Epithelial cell of esophagus (primary cell): ENCODE data around the gene SPIB.

ENCODE experiments used
- DNase-seq: peaks from one replicate; pipeline ENCODE4 v3.0.0; 2010; ENCODE audit warnings: low read depth
- H3K4me3 ChIP-seq: 2 replicates; pipeline ENCODE4 v1.5.1; 2011; ENCODE audit warnings: mild to moderate bottlenecking, low read length, control low read depth
- TF ChIP-seq, protein P1 (sequence below): IDR thresholded peaks from 2 replicates; pipeline ENCODE4 v1.5.1; 2011; ENCODE audit warnings: low read depth, mild to moderate bottlenecking, low read length, control low read depth, inconsistent platforms; ENCODE audit not compliant: insufficient read depth; ENCODE audit errors: missing control alignments

Gene SPIB

DNA sequence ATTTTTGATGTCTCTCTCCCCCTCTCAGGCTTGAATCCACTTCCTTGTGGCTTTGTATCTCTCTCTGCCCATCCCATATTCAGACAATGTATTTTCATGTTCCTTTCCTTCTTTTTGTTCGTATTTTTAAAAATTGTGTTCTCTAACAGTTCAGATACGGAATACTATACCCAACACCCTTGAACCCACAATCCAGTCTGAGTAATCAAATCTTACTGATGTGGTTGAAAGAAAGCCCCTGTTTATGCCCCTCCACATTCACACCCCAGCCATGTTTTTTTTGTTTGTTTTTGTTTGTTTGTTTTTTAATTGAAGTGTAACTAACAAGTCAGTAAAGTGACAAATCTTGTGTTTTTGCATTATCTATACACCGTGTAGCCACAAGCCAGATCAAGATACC is 1.4 kb downstream of the SPIB start:
- no peak overlapping the region for H3K4me3 ChIP-seq
- no peak for DNase-seq
- TF ChIP-seq, protein P1, sequence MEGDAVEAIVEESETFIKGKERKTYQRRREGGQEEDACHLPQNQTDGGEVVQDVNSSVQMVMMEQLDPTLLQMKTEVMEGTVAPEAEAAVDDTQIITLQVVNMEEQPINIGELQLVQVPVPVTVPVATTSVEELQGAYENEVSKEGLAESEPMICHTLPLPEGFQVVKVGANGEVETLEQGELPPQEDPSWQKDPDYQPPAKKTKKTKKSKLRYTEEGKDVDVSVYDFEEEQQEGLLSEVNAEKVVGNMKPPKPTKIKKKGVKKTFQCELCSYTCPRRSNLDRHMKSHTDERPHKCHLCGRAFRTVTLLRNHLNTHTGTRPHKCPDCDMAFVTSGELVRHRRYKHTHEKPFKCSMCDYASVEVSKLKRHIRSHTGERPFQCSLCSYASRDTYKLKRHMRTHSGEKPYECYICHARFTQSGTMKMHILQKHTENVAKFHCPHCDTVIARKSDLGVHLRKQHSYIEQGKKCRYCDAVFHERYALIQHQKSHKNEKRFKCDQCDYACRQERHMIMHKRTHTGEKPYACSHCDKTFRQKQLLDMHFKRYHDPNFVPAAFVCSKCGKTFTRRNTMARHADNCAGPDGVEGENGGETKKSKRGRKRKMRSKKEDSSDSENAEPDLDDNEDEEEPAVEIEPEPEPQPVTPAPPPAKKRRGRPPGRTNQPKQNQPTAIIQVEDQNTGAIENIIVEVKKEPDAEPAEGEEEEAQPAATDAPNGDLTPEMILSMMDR, result no peak

DNA sequence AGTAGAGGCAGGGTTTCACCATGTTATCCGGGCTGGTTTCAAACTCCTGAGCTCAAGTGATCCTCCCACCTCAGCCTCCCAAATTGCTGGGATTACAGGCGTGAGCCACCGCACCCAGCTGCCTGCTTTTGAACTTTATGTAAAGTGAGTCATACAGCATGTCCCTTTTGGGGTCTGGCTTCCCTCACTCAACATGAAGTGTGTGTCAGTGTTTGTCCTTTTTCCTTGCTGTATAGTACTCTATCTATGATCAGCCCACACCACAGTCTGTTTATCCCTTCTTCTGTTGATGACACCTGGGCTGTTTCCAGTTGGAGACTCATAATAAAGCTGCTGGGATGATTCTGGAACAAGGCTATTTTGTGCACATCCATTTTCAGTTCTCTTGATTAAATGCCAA is 2.1 kb downstream of the SPIB start:
- no peak for DNase-seq
- TF ChIP-seq, protein P1, result no peak
- H3K4me3 ChIP-seq, result no peak overlapping the region

DNA sequence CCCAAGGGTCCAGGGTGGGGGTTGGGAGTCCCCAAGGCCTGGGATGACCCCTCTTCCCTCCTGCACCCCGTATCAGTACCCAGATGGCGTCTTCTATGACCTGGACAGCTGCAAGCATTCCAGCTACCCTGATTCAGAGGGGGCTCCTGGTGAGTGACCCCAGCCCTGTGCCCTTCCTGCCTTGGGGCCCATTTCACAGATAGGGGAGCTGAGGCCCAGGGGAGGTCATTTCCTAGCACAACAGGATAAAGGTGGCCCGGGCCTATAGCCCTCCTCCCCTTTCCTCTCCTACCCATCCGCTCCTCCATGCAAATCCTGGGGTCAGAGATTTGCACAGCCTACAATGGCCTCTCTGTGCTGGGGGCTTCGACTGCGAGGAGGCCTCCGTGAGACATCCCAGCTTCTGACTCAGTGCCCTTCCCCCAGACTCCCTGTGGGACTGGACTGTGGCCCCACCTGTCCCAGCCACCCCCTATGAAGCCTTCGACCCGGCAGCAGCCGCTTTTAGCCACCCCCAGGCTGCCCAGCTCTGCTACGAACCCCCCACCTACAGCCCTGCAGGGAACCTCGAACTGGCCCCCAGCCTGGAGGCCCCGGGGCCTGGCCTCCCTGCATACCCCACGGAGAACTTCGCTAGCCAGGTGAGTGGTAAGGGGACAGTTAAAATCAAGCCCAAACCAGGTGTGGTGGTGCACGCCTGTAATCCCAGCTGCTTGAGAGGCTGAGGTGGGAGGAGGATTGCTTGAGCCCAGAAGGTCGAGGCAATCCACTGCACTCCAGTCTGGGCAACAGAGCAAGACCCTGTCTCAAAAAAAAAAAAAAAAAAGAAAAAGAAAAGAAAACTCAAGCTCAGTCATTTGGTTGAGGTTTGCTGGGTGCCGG is 3.9 kb downstream of the SPIB start:
- no peak for DNase-seq
- TF ChIP-seq, protein P1, result no peak
- no peak overlapping the region for H3K4me3 ChIP-seq

DNA sequence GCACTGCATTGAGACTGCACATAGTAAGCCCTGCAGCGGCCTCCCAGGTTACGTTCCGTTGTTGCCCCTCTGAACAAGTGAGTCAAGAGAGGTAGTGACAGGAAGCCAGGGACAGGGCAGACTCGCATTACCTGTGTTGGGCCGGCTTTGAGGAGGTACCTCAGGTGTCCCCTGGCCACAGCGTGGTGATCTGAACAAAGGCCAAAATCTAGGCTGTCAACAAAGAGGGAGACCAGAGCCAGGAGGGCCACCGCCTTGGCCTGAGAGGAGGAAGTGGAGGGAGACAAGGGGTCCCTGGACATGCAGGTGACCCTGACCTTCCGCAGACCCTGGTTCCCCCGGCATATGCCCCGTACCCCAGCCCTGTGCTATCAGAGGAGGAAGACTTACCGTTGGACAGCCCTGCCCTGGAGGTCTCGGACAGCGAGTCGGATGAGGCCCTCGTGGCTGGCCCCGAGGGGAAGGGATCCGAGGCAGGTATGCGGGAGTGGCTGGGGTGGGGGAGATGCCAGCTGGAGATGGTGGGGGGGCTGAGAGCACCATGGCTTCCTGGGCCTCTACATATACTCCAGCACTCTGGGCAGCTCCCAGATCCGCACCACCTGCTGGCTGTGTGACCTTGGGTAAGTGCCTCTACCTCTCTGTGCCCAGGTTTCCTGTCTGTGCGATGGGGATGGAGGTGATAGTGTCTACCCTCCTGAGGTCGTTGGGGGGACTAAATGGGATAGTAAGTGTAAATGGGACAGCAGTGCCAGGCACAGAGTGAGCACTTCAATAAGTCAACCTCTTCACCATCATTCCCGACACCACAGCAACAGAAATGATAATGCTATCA is 4.8 kb downstream of the SPIB start:
- no peak for DNase-seq
- no peak overlapping the region for H3K4me3 ChIP-seq
- TF ChIP-seq, protein P1, result no peak

DNA sequence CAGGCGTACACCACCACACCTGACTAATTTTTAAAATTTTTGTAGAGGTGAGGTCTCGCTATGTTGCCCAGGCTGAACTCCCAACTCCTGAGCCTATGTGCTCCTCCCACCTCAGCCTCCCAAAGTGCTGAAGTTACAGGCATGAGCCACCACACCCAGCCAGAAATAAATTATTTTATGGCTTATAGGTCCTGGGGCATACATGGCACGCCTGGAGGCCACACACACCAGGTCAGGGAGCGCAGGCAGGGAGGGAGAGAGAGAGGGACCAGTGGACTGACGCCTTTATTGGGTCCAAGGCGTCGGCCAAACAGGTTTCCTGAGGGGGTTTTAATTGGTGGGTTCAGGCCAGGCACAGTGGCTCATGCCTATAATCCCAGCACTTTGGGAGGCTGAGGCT is 6.8 kb downstream of the SPIB start:
- no peak overlapping the region for H3K4me3 ChIP-seq
- DNase-seq, result no peak
- TF ChIP-seq, protein P1, result no peak

DNA sequence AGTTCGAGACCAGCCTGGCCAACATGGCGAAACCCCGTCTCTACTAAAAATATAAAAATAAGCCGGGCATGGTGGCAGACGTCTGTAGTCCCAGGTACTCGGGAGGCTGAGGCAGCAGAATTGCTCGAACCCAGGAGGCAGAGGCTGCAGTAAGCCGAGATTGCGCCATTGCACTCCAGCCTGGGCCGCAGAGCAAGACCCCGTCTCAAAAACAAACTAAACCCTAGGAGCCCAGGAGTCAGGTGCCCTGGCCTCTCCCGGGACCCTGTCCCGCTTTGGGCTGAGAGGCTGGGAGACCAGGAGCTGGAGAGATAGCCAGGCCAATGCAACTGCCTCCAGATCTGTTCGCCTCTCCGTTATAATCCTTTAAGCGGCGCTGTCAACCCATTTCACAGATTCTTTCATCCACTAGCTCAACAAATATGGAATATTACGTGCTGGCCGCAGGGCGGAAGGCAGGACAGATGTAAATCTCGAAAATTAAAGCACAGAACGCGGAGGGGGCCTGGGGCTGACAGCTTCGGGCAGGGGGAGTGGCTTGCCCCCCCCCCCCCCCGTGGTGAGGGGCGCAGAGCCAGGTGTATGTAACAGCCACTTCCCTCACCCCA is 8.7 kb downstream of the SPIB start:
- H3K4me3 ChIP-seq, result peak overlapping the region; percentile 42
- TF ChIP-seq, protein P1, result no peak
- DNase-seq, result no peak
